Fibroblast of pulmonary artery (primary cell): ENCODE data around the gene RRP1.

Experiments
- DNase-seq: peaks from one replicate; pipeline ENCODE4 v3.0.0-alpha.2; 2010; ENCODE audit warnings: low read depth
- H3K4me3 ChIP-seq: replicated peaks from 2 replicates; pipeline ENCODE4 v1.5.1; 2011; ENCODE audit warnings: low read depth, mild to moderate bottlenecking, control low read depth, low read length, moderate library complexity
- CTCF ChIP-seq: IDR thresholded peaks from 2 replicates; pipeline ENCODE4 v1.5.1; 2011; ENCODE audit warnings: mild to moderate bottlenecking, control low read depth, low read length, inconsistent platforms; ENCODE audit errors: missing control alignments

Gene RRP1

GRCh38 chr21:43853851-43854772, 64.7 kb downstream of the RRP1 start:
- H3K4me3 ChIP-seq = no peak overlapping the region
- no peak for DNase-seq
- no peak for TF ChIP-seq CTCF
